ENCODE data around the gene RALGDS. TPM values are rescaled to one million over a fixed set of nuclear protein-coding genes. Genes with fewer than 3 reads are reported as not detected.

The RALGDS gene
- total RNA-seq, 1 donor from 2014 or later: 64.8 TPM

DNA sequence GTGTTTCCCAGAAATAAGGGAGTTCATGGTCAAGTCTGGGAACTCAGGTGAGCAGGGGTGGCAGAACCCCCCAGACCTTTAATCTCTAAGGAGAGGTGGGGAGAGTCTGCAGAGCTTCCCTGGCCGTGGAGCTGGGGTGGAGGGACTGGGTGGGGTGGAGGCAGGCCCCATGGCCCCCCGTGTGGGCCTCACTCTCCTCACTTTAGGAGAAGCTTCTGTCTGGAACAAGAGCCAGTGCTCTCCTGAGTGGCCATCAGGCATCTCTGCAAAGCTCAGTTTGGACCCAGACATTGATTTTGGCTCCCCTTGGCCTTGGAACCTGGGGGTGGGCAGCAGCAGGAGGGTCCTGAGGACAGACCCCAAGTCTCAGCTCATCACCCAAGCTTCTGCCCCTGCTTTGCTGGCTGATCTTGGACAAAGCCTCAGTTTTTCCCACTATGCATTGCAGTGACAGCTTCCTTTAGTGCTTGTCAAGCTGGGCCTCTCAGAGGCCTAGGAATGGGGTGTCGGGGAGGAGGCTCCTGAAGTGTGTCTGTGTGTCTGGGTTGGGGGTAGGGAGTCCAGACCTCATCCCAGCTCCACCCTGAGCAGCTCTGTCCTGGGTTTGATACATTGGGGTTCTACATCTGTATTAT lies 46.2 kb upstream of the RALGDS start:
- peaks cover 5% of the 10 kb centered on the region for H3K9me3 Mint-ChIP-seq
- peaks cover 4% of the 10 kb centered on the region for H3K36me3 Mint-ChIP-seq
- no peak overlapping the region for H3K4me3 Mint-ChIP-seq
- H3K27me3 Mint-ChIP-seq: peaks cover 7% of the 10 kb centered on the region
- H3K4me1 Mint-ChIP-seq (ENCODE audit: unreplicated experiment): peaks cover 5% of the 10 kb centered on the region
- TF ChIP-seq CTCF (conservative IDR thresholded peaks at IDR 0.05): no peak
- DNase-seq (ENCODE audit: extremely low spot score, unreplicated experiment): no peak
- H3K27ac Mint-ChIP-seq: no peak overlapping the region

GRCh38 chr9:133166392-133166791 lies 45.4 kb upstream of the RALGDS start:
- H3K27me3 Mint-ChIP-seq: peaks cover 11% of the 10 kb centered on the region
- peaks cover 4% of the 10 kb centered on the region for H3K36me3 Mint-ChIP-seq
- TF ChIP-seq CTCF (conservative IDR thresholded peaks at IDR 0.05): no peak
- DNase-seq (ENCODE audit: extremely low spot score, unreplicated experiment): no peak
- H3K4me3 Mint-ChIP-seq: no peak overlapping the region
- H3K27ac Mint-ChIP-seq: no peak overlapping the region
- peaks cover 5% of the 10 kb centered on the region for H3K4me1 Mint-ChIP-seq (ENCODE audit: unreplicated experiment)
- peaks cover 5% of the 10 kb centered on the region for H3K9me3 Mint-ChIP-seq

DNA sequence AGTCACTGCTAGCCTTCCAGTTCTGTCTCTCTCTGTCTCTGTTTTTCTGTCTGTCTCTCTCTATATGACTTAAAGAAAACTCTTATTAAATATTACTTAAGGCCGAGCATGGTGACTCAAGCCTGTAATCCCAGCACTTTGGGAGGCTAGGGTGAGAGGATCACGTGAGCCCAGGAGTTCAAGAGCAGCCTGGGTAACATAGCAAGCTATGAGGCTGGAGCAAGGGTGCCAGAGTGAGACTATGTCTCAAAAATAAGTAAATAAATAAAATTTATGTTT lies 44.4 kb upstream of the RALGDS start:
- DNase-seq (ENCODE audit: extremely low spot score, unreplicated experiment): no peak

GRCh38 chr9:133164191-133164590 lies 43.2 kb upstream of the RALGDS start:
- peak overlapping the region; percentile 82 for H3K4me3 Mint-ChIP-seq
- no peak for TF ChIP-seq CTCF (conservative IDR thresholded peaks at IDR 0.05)
- peaks cover 2% of the 10 kb centered on the region for H3K9me3 Mint-ChIP-seq
- H3K36me3 Mint-ChIP-seq: peaks cover 1% of the 10 kb centered on the region
- peaks cover 6% of the 10 kb centered on the region for H3K4me1 Mint-ChIP-seq (ENCODE audit: unreplicated experiment)
- H3K27me3 Mint-ChIP-seq: peaks cover 15% of the 10 kb centered on the region
- H3K27ac Mint-ChIP-seq: peak overlapping the region; percentile 55
- no peak for DNase-seq (ENCODE audit: extremely low spot score, unreplicated experiment)

More for the DNA sequence above, 44.4 kb upstream of the RALGDS start:
- peaks cover 9% of the 10 kb centered on the region for H3K4me1 Mint-ChIP-seq (ENCODE audit: unreplicated experiment)
- H3K9me3 Mint-ChIP-seq: peaks cover 5% of the 10 kb centered on the region
- no peak overlapping the region for H3K27ac Mint-ChIP-seq
- H3K27me3 Mint-ChIP-seq: peaks cover 15% of the 10 kb centered on the region
- no peak for TF ChIP-seq CTCF (conservative IDR thresholded peaks at IDR 0.05)
- H3K36me3 Mint-ChIP-seq: peaks cover 4% of the 10 kb centered on the region
- H3K4me3 Mint-ChIP-seq: peak overlapping the region; percentile 63

DNA sequence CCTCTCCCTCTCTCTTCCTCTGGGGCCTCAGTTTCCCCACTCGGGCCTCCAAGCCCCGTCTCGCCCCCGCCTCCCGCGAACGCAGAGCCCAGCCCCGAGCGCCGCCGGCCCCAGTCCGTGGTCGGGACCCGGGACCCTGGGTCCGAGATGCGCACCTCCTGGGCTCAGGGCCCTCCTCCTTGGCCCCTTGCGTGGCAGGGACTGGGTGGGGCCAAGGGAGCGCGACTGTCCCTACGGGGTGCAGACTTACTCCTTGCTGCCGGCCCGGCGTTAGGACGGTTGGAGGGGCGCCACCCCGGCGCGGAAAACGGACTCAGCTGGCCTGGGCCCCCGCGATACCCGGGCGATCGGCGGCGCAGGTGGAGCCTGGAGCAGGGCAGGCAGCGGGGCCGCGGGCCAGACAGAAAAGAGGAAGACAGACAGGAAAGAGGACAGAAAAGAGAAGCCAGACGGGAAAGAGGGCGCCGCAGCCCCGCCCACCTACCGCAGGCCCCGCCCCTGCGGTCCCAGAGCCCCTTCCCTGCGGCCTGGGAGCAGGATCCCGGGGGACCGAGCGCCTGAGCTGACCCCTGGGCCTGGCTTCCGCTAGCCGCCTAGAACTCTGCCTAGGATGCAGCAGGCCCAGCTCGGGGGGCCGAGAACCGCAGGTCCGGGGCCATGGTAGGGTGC lies 42.6 kb upstream of the RALGDS start, which contains the start of gene GBGT1:
Gene GBGT1 (minus strand): TSS at position 411 of the 669 bp plus-strand sequence. CDS start 1,502 bp downstream, outside the sequence.
- H3K36me3 Mint-ChIP-seq: no peaks in the 10 kb centered on the region
- peaks cover 15% of the 10 kb centered on the region for H3K27me3 Mint-ChIP-seq
- no peaks in the 10 kb centered on the region for H3K9me3 Mint-ChIP-seq
- peak within 1 kb of the TSS; percentile 55 for H3K27ac Mint-ChIP-seq
- H3K4me3 Mint-ChIP-seq: peak within 1 kb of the TSS; percentile 82
- H3K4me1 Mint-ChIP-seq (ENCODE audit: unreplicated experiment): peaks cover 4% of the 10 kb centered on the region
- no peak for DNase-seq (ENCODE audit: extremely low spot score, unreplicated experiment)
- TF ChIP-seq CTCF (conservative IDR thresholded peaks at IDR 0.05): no peak
